Epithelial cell of esophagus (primary cell): Measurements from ENCODE around the gene NIBAN1.
A peak's percentile ranks its signal among the peaks of the same experiment; 100 is the strongest.
"Not testable (repeated sequence)": the region's sequence is repeated elsewhere in the genome, so short reads cannot be mapped to it uniquely, and the experiment has no call there.

ENCODE experiments used
- DNase-seq: peaks from one replicate; pipeline ENCODE4 v3.0.0; 2010; ENCODE audit warnings: low read depth
- H3K4me3 ChIP-seq: 2 replicates; pipeline ENCODE4 v1.5.1; 2011; ENCODE audit warnings: mild to moderate bottlenecking, low read length, control low read depth
- CTCF ChIP-seq: IDR thresholded peaks from 2 replicates; pipeline ENCODE4 v1.5.1; 2011; ENCODE audit warnings: low read depth, mild to moderate bottlenecking, low read length, control low read depth, inconsistent platforms; ENCODE audit not compliant: insufficient read depth; ENCODE audit errors: missing control alignments

The NIBAN1 gene

DNA sequence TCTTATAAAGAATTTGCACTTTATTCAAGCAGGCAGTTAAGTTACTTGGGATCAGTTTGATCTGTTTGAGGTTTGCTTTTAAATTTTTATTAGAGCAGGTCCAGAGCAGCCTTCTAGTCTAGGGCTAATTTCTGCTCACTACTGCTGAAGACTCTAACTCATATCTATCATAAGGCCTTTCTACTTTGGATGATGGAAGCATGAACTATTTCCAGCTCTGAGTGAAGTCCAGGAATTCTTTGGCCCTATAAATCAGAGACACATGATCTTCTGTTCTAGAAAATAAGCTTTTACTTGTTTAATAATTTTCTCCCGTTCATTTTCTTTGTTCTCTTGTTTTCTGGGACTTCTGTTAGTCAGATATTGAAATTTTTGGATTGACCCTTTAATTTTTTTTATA lies 14.7 kb downstream of the NIBAN1 start:
- no peak for DNase-seq
- no peak overlapping the region for H3K4me3 ChIP-seq
- no peak for TF ChIP-seq CTCF

DNA sequence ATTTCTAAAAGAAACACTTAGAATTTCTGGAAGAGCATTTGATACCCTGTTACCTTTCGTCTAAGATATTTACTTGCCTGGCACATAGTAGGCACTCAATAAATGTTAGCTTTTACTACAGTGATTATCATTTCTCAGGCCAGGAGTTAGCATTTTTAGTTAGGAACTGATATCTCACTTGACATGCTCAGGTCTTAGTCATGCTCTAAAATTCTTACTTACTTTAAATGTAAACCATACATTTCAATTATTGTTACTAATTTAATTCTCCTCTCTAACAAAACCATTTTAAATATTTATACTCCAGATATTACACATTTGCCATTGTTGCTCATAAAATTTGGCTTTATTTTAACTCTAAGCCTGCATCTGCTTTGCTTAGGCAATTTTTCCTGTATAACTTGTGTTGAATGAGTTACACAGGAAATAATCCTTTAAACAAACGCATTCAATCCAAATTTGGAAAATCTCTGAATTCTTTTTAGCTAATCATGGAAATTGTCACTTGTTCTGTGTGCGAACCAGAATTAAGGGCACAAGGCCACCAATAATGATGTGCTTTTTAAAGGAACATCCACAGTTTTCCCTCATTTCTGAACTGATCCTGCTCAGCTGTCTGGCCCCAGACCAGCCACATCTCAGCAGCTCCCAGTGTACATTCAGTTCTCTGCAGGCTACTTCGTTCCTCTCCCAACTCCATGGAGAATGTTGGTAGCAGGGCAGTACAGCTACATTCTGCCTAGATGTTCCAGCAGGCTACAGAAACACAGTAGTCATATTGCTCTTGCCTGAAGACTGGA lies 15.6 kb downstream of the NIBAN1 start:
- no peak overlapping the region for H3K4me3 ChIP-seq
- TF ChIP-seq CTCF, result no peak
- DNase-seq, result no peak

DNA sequence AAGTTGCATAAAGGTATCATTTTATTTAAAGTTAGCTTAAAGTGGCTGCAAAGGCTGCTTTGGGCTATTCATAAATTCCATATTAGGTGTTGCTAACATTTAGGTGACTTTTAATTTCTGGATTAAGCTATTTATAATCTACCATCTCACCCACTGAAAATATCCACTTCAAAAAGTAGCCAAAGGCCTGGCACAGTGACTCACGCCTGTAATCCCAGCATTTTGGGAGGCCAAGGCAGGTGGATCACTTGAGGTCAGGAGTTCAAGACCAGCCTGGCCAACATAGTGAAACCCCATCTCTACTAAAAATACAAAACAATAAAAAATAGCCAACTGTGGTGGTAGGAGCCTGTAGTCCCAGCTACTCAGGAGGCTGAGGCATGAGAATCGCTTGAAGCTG lies 16.4 kb downstream of the NIBAN1 start:
- DNase-seq, H3K4me3 ChIP-seq: not testable (repeated sequence)

DNA sequence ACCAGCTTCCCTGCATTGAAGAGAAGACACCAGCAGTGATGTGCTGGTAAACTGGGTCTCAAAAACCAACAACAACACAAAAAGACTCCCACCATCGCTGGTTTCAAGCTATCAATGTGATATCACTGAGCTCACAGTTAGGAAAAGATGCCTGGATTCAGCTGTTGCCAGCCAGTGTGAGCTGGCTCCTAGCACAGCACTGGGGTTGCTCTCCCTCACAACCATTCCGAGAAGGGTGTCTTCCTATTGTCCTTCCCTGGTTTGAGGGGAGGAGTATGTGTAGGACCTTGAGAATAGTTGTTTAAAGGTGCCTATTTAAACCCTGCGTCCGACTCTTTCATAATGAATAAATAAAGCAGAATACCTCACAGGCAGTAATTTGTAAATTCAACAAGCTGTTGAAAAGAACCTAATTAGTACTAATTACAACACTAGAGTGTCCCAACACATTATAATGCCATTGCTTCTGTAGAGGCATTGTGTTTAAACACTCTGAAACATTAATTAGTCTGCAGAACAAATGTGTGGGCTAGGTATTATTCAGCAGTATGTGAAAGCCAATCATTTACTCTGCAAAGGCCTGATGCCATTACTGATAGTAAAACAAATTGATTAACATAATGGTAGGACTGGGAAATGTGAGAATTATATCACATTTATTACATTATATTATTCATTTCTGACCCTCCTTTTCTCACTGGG lies 17.2 kb downstream of the NIBAN1 start:
- no peak for TF ChIP-seq CTCF
- no peak overlapping the region for H3K4me3 ChIP-seq
- DNase-seq, result no peak

GRCh38 chr1:184954232-184954995 lies 19.9 kb downstream of the NIBAN1 start:
- H3K4me3 ChIP-seq, result no peak overlapping the region
- no peak for TF ChIP-seq CTCF
- DNase-seq, result peak; percentile 70

DNA sequence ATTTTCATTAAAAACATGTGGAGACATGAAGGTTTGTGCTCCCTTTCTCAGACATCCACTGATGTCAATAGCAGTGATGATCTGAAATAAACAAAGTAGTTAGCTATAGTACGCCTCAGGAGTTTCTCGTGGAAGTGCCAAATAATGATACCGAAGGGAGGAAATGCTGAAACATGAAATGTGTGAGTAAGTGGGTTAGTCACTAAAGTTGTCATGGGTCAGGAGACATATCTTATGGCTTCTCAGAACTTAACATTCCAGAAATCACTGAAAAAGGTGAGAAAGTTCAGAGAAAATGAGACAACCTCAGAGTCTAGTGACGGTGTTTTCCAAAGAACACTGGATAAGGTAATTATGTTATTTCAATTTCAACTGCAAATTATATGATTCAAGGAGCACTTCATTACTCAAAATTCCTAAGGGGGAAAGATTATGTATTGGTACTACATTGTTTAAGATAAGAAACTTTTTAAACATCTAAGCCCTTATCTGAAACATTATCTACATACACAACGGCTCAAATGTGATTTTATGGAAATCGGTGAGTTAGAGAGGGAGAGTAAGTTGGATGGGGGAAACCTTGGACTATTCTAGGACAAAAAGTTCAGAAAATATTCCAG lies 20.6 kb downstream of the NIBAN1 start:
- TF ChIP-seq CTCF, result no peak
- no peak overlapping the region for H3K4me3 ChIP-seq
- peak; percentile 95 for DNase-seq

GRCh38 chr1:184952428-184952827 lies 21.9 kb downstream of the NIBAN1 start:
- no peak for TF ChIP-seq CTCF
- H3K4me3 ChIP-seq, result no peak overlapping the region
- DNase-seq, result no peak
